HFFc6 (cell line): Measurements from ENCODE around the gene PLA2G2D. TPM values are rescaled to one million over a fixed set of nuclear protein-coding genes. Genes with fewer than 3 reads are reported as not detected.

Experiments
- DNase-seq: peaks from one replicate; pipeline ENCODE4 v3.0.0-alpha.2; 2018
- H3K27ac Mint-ChIP-seq: 2 replicates; pipeline ENCODE4 v1.8.0; 2020; ENCODE audit warnings: mild to moderate bottlenecking, mixed read lengths
- H3K27me3 Mint-ChIP-seq: 2 replicates; pipeline ENCODE4 v1.8.0; 2021; ENCODE audit warnings: mild to moderate bottlenecking, moderate library complexity, mixed read lengths; ENCODE audit not compliant: insufficient read depth
- H3K36me3 Mint-ChIP-seq: 2 replicates; pipeline ENCODE4 v1.8.0; 2021; ENCODE audit warnings: low read depth, mixed read lengths
- H3K4me1 Mint-ChIP-seq: 2 replicates; pipeline ENCODE4 v1.8.0; 2020; ENCODE audit warnings: low read depth, mixed read lengths
- H3K4me3 Mint-ChIP-seq: 2 replicates; pipeline ENCODE4 v1.8.0; 2020; ENCODE audit warnings: mild to moderate bottlenecking, moderate library complexity, mixed read lengths
- H3K9me3 Mint-ChIP-seq: 2 replicates; pipeline ENCODE4 v1.8.0; 2020; ENCODE audit warnings: mild to moderate bottlenecking, mixed read lengths
- total RNA-seq, 6 experiments: library from RNA; stranded (reverse); fragmentation: NEBNext Ultra II Directional; extraction: Animal tissue kit (Norgen Biotek cat#: 25700); gene quantifications; 2 replicates in 1 of 6; 3 replicates in 5 of 6; pipeline ENCODE4 v1.2.3, GENCODE V29; 2021
- TF ChIP-seq, protein P1 (sequence below): fragments of 200-600 bp; sonication (generic); IDR thresholded peaks from 2 replicates; pipeline ENCODE4 v1.5.0; 2021; ENCODE audit warnings: antibody characterized with exemption, mild to moderate bottlenecking

The PLA2G2D gene
- total RNA-seq, 6 experiments from 2014 or later = not detected

DNA sequence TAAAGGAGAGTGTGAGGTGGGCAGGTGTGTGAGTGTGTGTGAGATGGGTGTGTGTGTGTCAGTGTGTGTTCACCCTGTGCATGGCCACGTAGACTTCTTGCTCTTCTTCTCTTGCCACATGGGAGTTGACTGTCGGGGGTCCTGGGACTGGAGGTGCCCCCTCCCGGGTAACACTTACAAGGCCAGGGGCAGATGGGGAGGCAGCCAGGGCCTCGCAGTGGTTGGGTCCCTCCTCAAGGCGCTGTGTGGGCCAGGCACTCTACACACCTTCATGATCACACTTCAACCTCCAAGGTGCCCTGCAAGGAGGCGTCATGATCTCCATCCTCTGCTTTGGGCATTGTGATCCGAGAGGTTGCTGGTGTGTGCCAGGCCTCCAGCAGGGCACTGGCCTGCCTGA is 22.1 kb upstream of the PLA2G2D start:
- TF ChIP-seq, protein P1, sequence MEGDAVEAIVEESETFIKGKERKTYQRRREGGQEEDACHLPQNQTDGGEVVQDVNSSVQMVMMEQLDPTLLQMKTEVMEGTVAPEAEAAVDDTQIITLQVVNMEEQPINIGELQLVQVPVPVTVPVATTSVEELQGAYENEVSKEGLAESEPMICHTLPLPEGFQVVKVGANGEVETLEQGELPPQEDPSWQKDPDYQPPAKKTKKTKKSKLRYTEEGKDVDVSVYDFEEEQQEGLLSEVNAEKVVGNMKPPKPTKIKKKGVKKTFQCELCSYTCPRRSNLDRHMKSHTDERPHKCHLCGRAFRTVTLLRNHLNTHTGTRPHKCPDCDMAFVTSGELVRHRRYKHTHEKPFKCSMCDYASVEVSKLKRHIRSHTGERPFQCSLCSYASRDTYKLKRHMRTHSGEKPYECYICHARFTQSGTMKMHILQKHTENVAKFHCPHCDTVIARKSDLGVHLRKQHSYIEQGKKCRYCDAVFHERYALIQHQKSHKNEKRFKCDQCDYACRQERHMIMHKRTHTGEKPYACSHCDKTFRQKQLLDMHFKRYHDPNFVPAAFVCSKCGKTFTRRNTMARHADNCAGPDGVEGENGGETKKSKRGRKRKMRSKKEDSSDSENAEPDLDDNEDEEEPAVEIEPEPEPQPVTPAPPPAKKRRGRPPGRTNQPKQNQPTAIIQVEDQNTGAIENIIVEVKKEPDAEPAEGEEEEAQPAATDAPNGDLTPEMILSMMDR = no peak
- Mint-ChIP-seq H3K4me3 (no peak overlapping the region), H3K27me3 (peaks cover 43% of the 10 kb centered on the region), H3K36me3 (no peaks in the 10 kb centered on the region), H3K4me1 (no peaks in the 10 kb centered on the region), H3K9me3 (no peaks in the 10 kb centered on the region), H3K27ac (no peak overlapping the region)
- DNase-seq = no peak

DNA sequence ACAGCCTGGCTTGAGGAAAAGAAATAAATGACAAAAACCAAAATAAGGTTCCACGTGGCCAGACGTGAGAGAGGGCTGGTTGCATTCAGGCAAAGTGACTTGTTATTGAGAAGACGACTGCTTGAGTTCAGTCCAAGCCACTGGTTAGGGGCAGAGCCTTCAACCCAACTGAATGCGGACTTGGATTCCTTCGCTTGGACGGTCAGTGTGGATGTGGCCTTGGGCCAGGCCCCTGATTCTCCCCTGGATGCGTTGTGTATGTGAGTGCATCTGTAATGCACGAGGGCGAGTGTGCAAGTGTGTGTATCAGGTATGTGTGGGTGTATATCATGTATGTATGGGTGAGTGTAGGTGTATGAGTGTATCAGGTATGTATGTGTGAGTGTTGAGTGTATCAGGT is 21.7 kb upstream of the PLA2G2D start:
- Mint-ChIP-seq H3K27me3 (peaks cover 45% of the 10 kb centered on the region), H3K36me3 (no peaks in the 10 kb centered on the region), H3K4me3 (no peak overlapping the region), H3K4me1 (no peaks in the 10 kb centered on the region), H3K27ac (no peak overlapping the region), H3K9me3 (no peaks in the 10 kb centered on the region)
- DNase-seq = no peak
- TF ChIP-seq, protein P1 = no peak

DNA sequence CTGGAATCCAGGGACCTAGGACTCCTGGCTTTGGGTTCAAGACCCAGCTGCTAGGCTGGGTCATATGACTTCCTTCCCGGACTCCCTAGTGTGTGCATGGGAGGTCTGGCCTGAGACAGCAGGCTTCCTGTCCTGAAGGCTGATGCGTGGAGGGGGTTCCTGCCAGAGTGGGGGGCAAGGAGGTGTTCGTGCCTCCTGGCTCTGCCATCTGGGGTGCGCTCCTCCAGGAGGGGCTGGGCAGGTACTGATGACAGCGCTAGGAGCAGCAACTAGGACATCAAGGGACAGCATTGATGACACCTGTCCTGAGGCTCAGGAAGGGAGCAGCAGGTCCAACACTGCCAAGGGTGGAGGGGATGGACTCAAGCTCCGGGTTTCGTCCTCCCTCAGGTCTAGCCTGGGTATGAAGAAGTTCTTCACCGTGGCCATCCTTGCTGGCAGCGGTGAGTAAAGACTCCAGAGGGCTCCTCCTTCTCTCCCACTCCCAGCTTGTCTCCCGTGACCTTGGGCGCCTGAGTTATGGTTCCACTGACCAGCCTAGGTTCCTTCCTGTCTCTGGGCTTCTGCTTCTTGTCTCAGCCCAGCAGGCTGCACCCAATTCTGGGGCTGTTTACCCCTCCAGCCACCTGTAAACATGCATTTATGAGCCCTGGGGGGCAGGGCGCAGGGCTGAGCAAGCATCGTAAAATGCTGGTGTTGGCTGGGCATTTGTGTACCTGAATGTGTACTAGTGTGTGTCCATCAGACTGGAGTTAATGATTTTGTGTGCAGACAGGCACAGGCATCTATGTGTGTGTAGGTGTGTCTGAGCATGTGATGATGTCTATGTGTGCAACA is 20.7 kb upstream of the PLA2G2D start:
- TF ChIP-seq, protein P1 = no peak
- no peaks in the 10 kb centered on the region for H3K4me1 Mint-ChIP-seq
- peaks cover 42% of the 10 kb centered on the region; the same call in 1 of the 2 replicates for H3K27me3 Mint-ChIP-seq
- H3K4me3 Mint-ChIP-seq = no peak overlapping the region
- no peak overlapping the region for H3K27ac Mint-ChIP-seq
- no peaks in the 10 kb centered on the region for H3K36me3 Mint-ChIP-seq
- no peaks in the 10 kb centered on the region for H3K9me3 Mint-ChIP-seq
- no peak for DNase-seq

DNA sequence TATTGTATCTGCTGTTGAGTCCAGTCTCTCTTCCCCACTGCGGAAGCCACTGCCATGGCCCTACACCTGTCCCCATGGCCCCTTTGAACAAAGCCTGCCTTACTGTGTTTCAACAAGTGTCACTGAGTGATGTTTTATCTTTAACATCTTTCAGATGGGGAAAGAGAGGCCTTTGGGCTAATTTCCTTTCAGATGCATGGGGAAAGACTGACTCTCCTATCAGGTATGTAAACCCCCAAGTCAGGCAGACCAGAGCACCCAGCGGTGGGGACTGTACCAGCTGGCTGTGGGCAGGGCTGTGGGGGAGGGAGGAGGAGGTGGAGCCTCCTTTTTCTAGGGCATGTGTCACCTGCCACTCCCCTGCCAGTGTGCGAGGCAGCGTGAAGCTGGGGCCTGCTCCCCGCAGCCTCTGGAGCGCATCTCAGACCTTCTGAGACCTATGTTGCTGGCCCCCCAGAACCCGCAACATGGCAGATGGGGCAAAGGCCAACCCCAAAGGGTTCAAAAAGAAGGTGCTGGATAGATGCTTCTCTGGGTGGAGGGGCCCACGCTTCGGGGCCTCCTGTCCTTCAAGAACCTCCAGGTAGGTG is 19.7 kb upstream of the PLA2G2D start, which contains the start of gene PLA2G2F:
TSS of gene PLA2G2F (plus strand) at position 363 of the 590 bp plus-strand sequence. CDS start at position 468, 105 bp downstream.
- Mint-ChIP-seq H3K4me1 (no peaks in the 10 kb centered on the region), H3K4me3 (no peak within 1 kb of the TSS), H3K36me3 (no peaks in the 10 kb centered on the region), H3K27ac (no peak within 1 kb of the TSS), H3K27me3 (peaks cover 42% of the 10 kb centered on the region; the same call in 1 of the 2 replicates), H3K9me3 (no peaks in the 10 kb centered on the region)
- TF ChIP-seq, protein P1 = no peak
- no peak for DNase-seq

DNA sequence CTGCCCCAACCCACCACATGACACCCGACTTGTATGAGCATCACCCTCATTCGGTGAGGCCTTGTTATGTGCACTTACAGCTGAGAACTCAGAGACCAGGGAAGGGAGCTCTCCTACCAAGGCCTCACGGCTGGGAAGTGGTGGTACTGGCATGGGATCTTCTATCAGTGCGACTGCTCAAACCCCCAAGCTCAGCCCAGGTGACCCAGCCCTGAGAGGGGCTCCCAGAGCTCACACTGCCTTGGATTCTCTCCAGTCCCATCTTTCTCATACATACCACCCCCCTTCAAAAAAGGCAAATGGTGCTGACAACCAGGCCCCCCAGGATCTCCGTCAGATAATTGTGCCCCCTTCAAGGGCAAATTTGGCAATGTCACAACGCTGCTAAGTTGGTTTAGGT is 19.0 kb upstream of the PLA2G2D start:
- DNase-seq = no peak
- no peaks in the 10 kb centered on the region for H3K36me3 Mint-ChIP-seq

More for the DNA sequence above, 19.0 kb upstream of the PLA2G2D start:
- Mint-ChIP-seq H3K27me3 (peaks cover 46% of the 10 kb centered on the region; the same call in 1 of the 2 replicates), H3K4me3 (no peak overlapping the region), H3K9me3 (no peaks in the 10 kb centered on the region), H3K4me1 (no peaks in the 10 kb centered on the region), H3K27ac (no peak overlapping the region)
- TF ChIP-seq, protein P1 = no peak
